AG04450 (cell line): Measurements from ENCODE around the gene MAP2K6. TPM values are rescaled to one million over a fixed set of nuclear protein-coding genes. Genes with fewer than 3 reads are reported as not detected.

Experiments
- CTCF ChIA-PET: fragments of 300-600, 350-600 bp; formaldehyde crosslinking; extraction: SDS; loops from one replicate; lab custom pipeline; 2022; ENCODE audit warnings: antibody characterized with exemption, inconsistent platforms; lab: Charles Lee
- POLR2A ChIA-PET: fragments of 350-600 bp; formaldehyde crosslinking; extraction: SDS; loops from one replicate; lab custom pipeline; 2021; ENCODE audit warnings: antibody characterized with exemption, inconsistent platforms; lab: Yijun Ruan, JAX
- DNase-seq: peaks from one replicate; pipeline ENCODE4 v3.0.0-alpha.2; 2011; ENCODE audit warnings: low read depth, low spot score
- H3K27ac ChIP-seq: one replicate; pipeline ENCODE4 v1.5.1; 2012; ENCODE audit warnings: low read depth, low read length, control low read depth
- H3K27me3 ChIP-seq: one replicate; pipeline ENCODE4 v1.6.0; 2012; ENCODE audit warnings: low read length; ENCODE audit not compliant: control insufficient read depth, insufficient read depth
- H3K4me3 ChIP-seq: 2 replicates; pipeline ENCODE4 v1.5.1; 2011; ENCODE audit warnings: mild to moderate bottlenecking, low read depth, low read length, control low read depth
- H3K9me3 ChIP-seq: 2 replicates; pipeline ENCODE4 v1.5.1; 2012; ENCODE audit warnings: low read length; ENCODE audit not compliant: control insufficient read depth, insufficient read depth
- CTCF ChIP-seq: IDR thresholded peaks from 2 replicates; pipeline ENCODE4 v1.5.1; 2011; ENCODE audit warnings: low read depth, low read length, control low read depth, inconsistent platforms
- polyA plus RNA-seq: library from polyadenylated mRNA; depleted of rRNA; stranded (reverse); fragments of >200 nt; gene quantifications from 2 replicates; pipeline ENCODE4 v1.2.3, GENCODE V29; 2011

Gene MAP2K6
- polyA plus RNA-seq, 1 experiment = 10.9 TPM

GRCh38 chr17:69486779-69487637 lies 72.5 kb downstream of the MAP2K6 start:
- ChIA-PET POLR2A (no interaction called here), CTCF (interaction anchor here (0.5 kb wide), 1 partner anchor 1065 kb away, joined by 3 read pairs; no protein-coding TSS in a partner anchor)
- H3K4me3 ChIP-seq = no peak overlapping the region
- DNase-seq = no peak
- H3K9me3 ChIP-seq = no peaks in the 10 kb centered on the region
- H3K27ac ChIP-seq = no peak overlapping the region
- no peak for TF ChIP-seq CTCF
- H3K27me3 ChIP-seq = no peaks in the 10 kb centered on the region

GRCh38 chr17:69489313-69489712 lies 74.8 kb downstream of the MAP2K6 start:
- H3K27ac ChIP-seq = no peak overlapping the region
- ChIA-PET CTCF (no interaction called here), POLR2A (no interaction called here)
- H3K9me3 ChIP-seq = no peaks in the 10 kb centered on the region
- no peak overlapping the region for H3K4me3 ChIP-seq
- TF ChIP-seq CTCF = no peak
- no peaks in the 10 kb centered on the region for H3K27me3 ChIP-seq
- DNase-seq = no peak

- peak; percentile 72 for DNase-seq
- CTCF ChIA-PET = interaction anchor here (0.6 to 0.7 kb wide), 2 partner anchors 158 to 638 kb away, joined by 3 to 4 read pairs; no protein-coding TSS in a partner anchor
- no peaks in the 10 kb centered on the region for H3K9me3 ChIP-seq
- H3K27me3 ChIP-seq = no peaks in the 10 kb centered on the region
- TF ChIP-seq CTCF = no peak
- H3K4me3 ChIP-seq = no peak overlapping the region
- no peak overlapping the region for H3K27ac ChIP-seq
- POLR2A ChIA-PET = no interaction called here
Measured at GRCh38 chr17:69492410-69493071, 78.0 kb downstream of the MAP2K6 start.

GRCh38 chr17:69495787-69496186 lies 81.3 kb downstream of the MAP2K6 start:
- no peak for TF ChIP-seq CTCF
- ChIA-PET CTCF (interaction anchor here (0.6 kb wide), 1 partner anchor 57 kb away, joined by 4 read pairs; no protein-coding TSS in a partner anchor), POLR2A (no interaction called here)
- Histone ChIP-seq H3K27me3 (no peaks in the 10 kb centered on the region), H3K27ac (no peak overlapping the region), H3K4me3 (no peak overlapping the region), H3K9me3 (no peaks in the 10 kb centered on the region)
- DNase-seq = no peak

- no peak overlapping the region for H3K27ac ChIP-seq
- H3K9me3 ChIP-seq = no peaks in the 10 kb centered on the region
- ChIA-PET CTCF (no interaction called here), POLR2A (no interaction called here)
- DNase-seq = no peak
- H3K4me3 ChIP-seq = no peak overlapping the region
- no peak for TF ChIP-seq CTCF
- no peaks in the 10 kb centered on the region for H3K27me3 ChIP-seq
Measured at GRCh38 chr17:69497161-69497560, 82.7 kb downstream of the MAP2K6 start.
